H1 (cell line): Measurements from ENCODE around the gene TTC3. TPM values are rescaled to one million over a fixed set of nuclear protein-coding genes. Genes with fewer than 3 reads are reported as not detected.

Source experiments
- CTCF ChIA-PET: fragments of 300-600 bp; sonication (Branson Sonifier 250); formaldehyde crosslinking; loops from one replicate; lab custom pipeline; 2021; ENCODE audit not compliant: partially characterized antibody; lab: Charles Lee
- POLR2A ChIA-PET: fragments of 300-600 bp; sonication (Branson Sonifier 250); formaldehyde crosslinking; loops from one replicate; lab custom pipeline; 2021; ENCODE audit warnings: inconsistent platforms; ENCODE audit not compliant: partially characterized antibody; lab: Charles Lee
- DNase-seq, 2 experiments: peaks; one replicate each; pipeline versions ENCODE4 v3.0.0 to v3.0.0-alpha.2; 2010 to 2022; ENCODE audit warnings: low spot score in 2 of 2, low read depth in 1 of 2, mixed read lengths in 1 of 2
- FAIRE-seq: peaks from 2 replicates; lab custom pipeline; 2011; peaks lifted over from hg19 to GRCh38; lab: Jason Lieb, UNC
- H2AFZ ChIP-seq: 2 replicates; pipeline ENCODE4 v1.8.1; 2012; ENCODE audit warnings: low read length, inconsistent platforms
- H2AK5ac ChIP-seq: 2 replicates; pipeline ENCODE4 v1.6.1; 2013; ENCODE audit warnings: low read depth, low read length
- H2BK120ac ChIP-seq: replicated peaks from 2 replicates; pipeline ENCODE3; 2013; ENCODE audit warnings: low read depth, low read length, inconsistent platforms
- H2BK12ac ChIP-seq: 2 replicates; pipeline ENCODE4 v1.6.1; 2013; ENCODE audit warnings: low read depth, low read length
- H2BK15ac ChIP-seq: 2 replicates; pipeline ENCODE4 v1.6.1; 2013; ENCODE audit warnings: low read length
- H2BK20ac ChIP-seq: 2 replicates; pipeline ENCODE4 v1.6.1; 2013; ENCODE audit warnings: low read length
- H2BK5ac ChIP-seq: 2 replicates; pipeline ENCODE4 v1.6.1; 2013; ENCODE audit warnings: low read depth, low read length
- H3K14ac ChIP-seq: 2 replicates; pipeline ENCODE4 v1.6.1; 2013; ENCODE audit warnings: inconsistent platforms; ENCODE audit not compliant: insufficient read length
- H3K18ac ChIP-seq: 2 replicates; pipeline ENCODE4 v1.6.1; 2013; ENCODE audit warnings: low read length; ENCODE audit errors: extremely low read depth
- H3K23ac ChIP-seq: 2 replicates; pipeline ENCODE4 v1.6.1; 2013; ENCODE audit warnings: inconsistent platforms; ENCODE audit not compliant: insufficient read length
- H3K23me2 ChIP-seq: 2 replicates; pipeline ENCODE4 v1.6.1; 2013; ENCODE audit warnings: low read depth, low read length
- H3K27ac ChIP-seq: 2 replicates; pipeline ENCODE4 v1.6.1; 2011; ENCODE audit warnings: low read depth, low read length, inconsistent platforms
- H3K27me3 ChIP-seq, 4 experiments: replicated peaks in 1 of 4; 1 replicate in 1 of 4; 2 replicates in 3 of 4; pipeline versions ENCODE4 v1.6.1 to v1.8.1; 2011 to 2013; ENCODE audit warnings: low read length in 3 of 4, mild to moderate bottlenecking in 3 of 4, inconsistent platforms in 2 of 4, mixed read lengths in 2 of 4, moderate library complexity in 1 of 4; ENCODE audit not compliant: control insufficient read depth in 3 of 4, insufficient read depth in 3 of 4; ENCODE audit errors: extremely low read depth in 1 of 4
- H3K36me3 ChIP-seq, 4 experiments: 2 replicates each; pipeline versions ENCODE4 v1.6.1 to v1.8.1; 2011 to 2013; ENCODE audit warnings: mild to moderate bottlenecking in 4 of 4, low read length in 3 of 4, moderate library complexity in 2 of 4, control low read depth in 1 of 4, inconsistent platforms in 1 of 4; ENCODE audit not compliant: insufficient read depth in 4 of 4, control insufficient read depth in 2 of 4
- H3K4ac ChIP-seq: replicated peaks from 2 replicates; pipeline ENCODE3; 2013; ENCODE audit warnings: low read length, low read depth, mixed read lengths, inconsistent platforms; ENCODE audit not compliant: insufficient read length
- H3K4me1 ChIP-seq, 4 experiments: replicated peaks in 1 of 4; 1 replicate in 1 of 4; 2 replicates in 3 of 4; pipeline versions ENCODE4 v1.6.1 to v1.8.1; 2011 to 2013; ENCODE audit warnings: low read length in 3 of 4, inconsistent platforms in 2 of 4, mixed read lengths in 1 of 4; ENCODE audit not compliant: insufficient read depth in 4 of 4, control insufficient read depth in 3 of 4
- H3K4me2 ChIP-seq, 2 experiments: 2 replicates each; pipeline versions ENCODE4 v1.6.1 to v1.8.1; 2011 to 2013; ENCODE audit warnings: low read depth in 2 of 2, low read length in 2 of 2, control low read depth in 1 of 2, inconsistent platforms in 1 of 2, mild to moderate bottlenecking in 1 of 2; ENCODE audit not compliant: insufficient read depth in 1 of 2
- H3K4me3 ChIP-seq, 4 experiments: fragments of 200-600, 300-600 bp in 1 of 4; sonication (generic), shearing (Covaris generic), sonication (Bioruptor Twin) in 1 of 4; 2 replicates each; pipeline versions ENCODE4 v1.5.1 to v1.8.1; 2011 to 2016; ENCODE audit warnings: low read length in 4 of 4, low read depth in 3 of 4, control low read depth in 2 of 4, inconsistent platforms in 2 of 4, mild to moderate bottlenecking in 2 of 4, mixed read lengths in 1 of 4, moderate library complexity in 1 of 4; ENCODE audit not compliant: insufficient read depth in 2 of 4; ENCODE audit errors: extremely low read depth in 1 of 4
- H3K56ac ChIP-seq: replicated peaks from 2 replicates; pipeline ENCODE3; 2013; ENCODE audit warnings: low read depth, mild to moderate bottlenecking, mixed read lengths, low read length, inconsistent platforms; ENCODE audit not compliant: insufficient read length
- H3K79me1 ChIP-seq: 2 replicates; pipeline ENCODE4 v1.6.1; 2013; ENCODE audit warnings: low read depth, low read length, control low read depth
- H3K79me2 ChIP-seq, 2 experiments: 2 replicates each; pipeline versions ENCODE4 v1.6.1 to v1.8.1; 2012 to 2013; ENCODE audit warnings: low read length in 2 of 2, mild to moderate bottlenecking in 2 of 2, inconsistent platforms in 1 of 2; ENCODE audit not compliant: insufficient read depth in 2 of 2, control insufficient read depth in 1 of 2
- H3K9ac ChIP-seq, 4 experiments: replicated peaks in 1 of 4; 1 replicate in 1 of 4; 2 replicates in 3 of 4; pipeline versions ENCODE4 v1.6.1 to v1.8.1; 2011 to 2013; ENCODE audit warnings: low read depth in 3 of 4, low read length in 3 of 4, control low read depth in 2 of 4, mild to moderate bottlenecking in 2 of 4, moderate library complexity in 2 of 4, inconsistent platforms in 1 of 4; ENCODE audit errors: extremely low read depth in 1 of 4
- H3K9me3 ChIP-seq, 2 experiments: 2 replicates each; pipeline versions ENCODE4 v1.6.1 to v1.8.1; 2012 to 2013; ENCODE audit warnings: mild to moderate bottlenecking in 2 of 2, moderate library complexity in 2 of 2, control low read depth in 1 of 2, inconsistent platforms in 1 of 2, low read depth in 1 of 2, low read length in 1 of 2, mixed read lengths in 1 of 2; ENCODE audit not compliant: insufficient read depth in 2 of 2
- H4K20me1 ChIP-seq, 2 experiments: replicated peaks in 1 of 2; 2 replicates each; pipeline versions ENCODE3 to v1.8.1; 2011 to 2013; ENCODE audit warnings: inconsistent platforms in 2 of 2, low read length in 2 of 2, mild to moderate bottlenecking in 1 of 2; ENCODE audit not compliant: insufficient read depth in 2 of 2, control insufficient read depth in 1 of 2
- H4K5ac ChIP-seq: 2 replicates; pipeline ENCODE4 v1.6.1; 2013; ENCODE audit warnings: low read length, low read depth, mixed read lengths, inconsistent platforms; ENCODE audit not compliant: insufficient read length
- H4K8ac ChIP-seq: 2 replicates; pipeline ENCODE4 v1.8.0; 2013; ENCODE audit warnings: mild to moderate bottlenecking, moderate library complexity, low read length, inconsistent platforms; ENCODE audit not compliant: insufficient read depth; ENCODE audit errors: extremely low read depth
- H4K91ac ChIP-seq: replicated peaks from 2 replicates; pipeline ENCODE3; 2013; ENCODE audit warnings: low read length, mixed read lengths, inconsistent platforms; ENCODE audit not compliant: insufficient read length
- CEBPB ChIP-seq: IDR thresholded peaks from 2 replicates; pipeline ENCODE4 v1.6.1; 2012; ENCODE audit warnings: low read depth, low read length
- SAP30 ChIP-seq: fragments of 300-600 bp; sonication (generic); IDR thresholded peaks from 2 replicates; pipeline ENCODE4 v1.7.1; 2012; ENCODE audit warnings: low read length, moderate library complexity, mild to moderate bottlenecking, inconsistent platforms; ENCODE audit not compliant: insufficient read depth, insufficient replicate concordance
- ZNF274 ChIP-seq: IDR thresholded peaks from 2 replicates; pipeline ENCODE4 v1.7.0; 2012; ENCODE audit warnings: low read length, borderline replicate concordance; ENCODE audit errors: extremely low read depth
- WGBS, 2 experiments: shearing (Covaris generic) in 1 of 2; methylation state at CpG; one replicate each; pipeline versions ENCODE4 v1.1.6 to v1.1.7; 2013 to 2015; ENCODE audit warnings: low lambda C conversion rate in 2 of 2, mixed read lengths in 2 of 2, inconsistent platforms in 1 of 2, low coverage in 1 of 2, missing lambda C conversion rate in 1 of 2; ENCODE audit not compliant: insufficient replicate concordance in 2 of 2, insufficient coverage in 1 of 2, insufficient read length in 1 of 2; ENCODE audit errors: extremely low coverage in 1 of 2, missing lambda C conversion rate in 1 of 2; 5-methylcytosine and 5-hydroxymethylcytosine counted together
- polyA plus RNA-seq, 7 experiments: library from polyadenylated mRNA; depleted of rRNA in 3 of 7; stranded (reverse) in 5 of 7; unstranded in 2 of 7; fragments of >200 nt in 5 of 7; fragments of 200-250 nt in 2 of 7; gene quantifications; 1 replicate in 5 of 7; 2 replicates in 1 of 7; 4 replicates in 1 of 7; pipeline versions ENCODE4 v1.2.1 to v1.2.3, GENCODE V29; 2011 to 2013; ENCODE audit warnings: missing spikeins in 2 of 7, mixed read lengths in 2 of 7
- total RNA-seq: library from RNA; stranded (reverse); fragmentation: NEBNext Ultra II Directional; extraction: Animal tissue kit (Norgen Biotek cat#: 25700); gene quantifications from 2 replicates; pipeline ENCODE4 v1.2.1, GENCODE V29; 2021

Gene TTC3
- total and polyA plus RNA-seq, 2 of the 8 experiments (the other 6 are each of a cell fraction or from before 2014, with no cell fraction given), result 11.0 to 36.2 TPM

GRCh38 chr21:37153196-37153934 is 80.3 kb downstream of the TTC3 start:
- Histone ChIP-seq H2BK20ac (no peak overlapping the region), H4K91ac (no peak overlapping the region), H2AK5ac (no peak overlapping the region), H2BK5ac (no peak overlapping the region), H3K23me2 (no peaks in the 10 kb centered on the region), H2BK120ac (no peak overlapping the region), H3K23ac (no peak overlapping the region), H3K36me3 (peaks cover 0 to 3% (median 1%) of the 10 kb centered on the region in 4 experiments; a peak in 2 of 8 replicates), H3K56ac (no peak overlapping the region), H3K4me3 (no peak overlapping the region), H3K9me3 (no peaks in the 10 kb centered on the region), H3K27ac (no peak overlapping the region), H2BK12ac (no peak overlapping the region), H3K79me1 (no peaks in the 10 kb centered on the region), H3K4me2 (no peak overlapping the region), H3K4ac (no peak overlapping the region), H2AFZ (no peak overlapping the region), H3K18ac (no peak overlapping the region), H3K4me1 (peaks cover 0 to 4% (median 2%) of the 10 kb centered on the region in 4 experiments; a peak in 3 of 7 replicates), H3K14ac (no peak overlapping the region), H3K9ac (no peak overlapping the region), H3K27me3 (no peaks in the 10 kb centered on the region)
- DNase-seq, result no peak
- 93% methylated on average over 4 of the region's 4 CpGs; no CpG with 5 or more reads in 1 of the 2 experiments for WGBS, 2 experiments
- CTCF ChIA-PET, result interaction anchor here (0.6 to 1.4 kb wide), 2 partner anchors 177 to 346 kb away, joined by 3 to 5 read pairs; no protein-coding TSS in a partner anchor
- FAIRE-seq, result no peak
- peak; percentile 68; the same call in 1 of the 2 replicates for TF ChIP-seq CEBPB
- no peak for TF ChIP-seq SAP30
- no peak for TF ChIP-seq ZNF274
- TF ChIP-seq, all 59 proteins: peak for 1
- Histone ChIP-seq H4K8ac (no peak overlapping the region), H4K5ac (no peak overlapping the region), H4K20me1 (no peaks in the 10 kb centered on the region), H2BK15ac (no peak overlapping the region), H3K79me2 (no peaks in the 10 kb centered on the region)
- POLR2A ChIA-PET, result interaction anchor here (1.2 kb wide), 1 partner anchor 13 kb away, joined by 3 read pairs; no protein-coding TSS in a partner anchor
